HG02885 (cell line): ENCODE data around the gene NME9.
A peak's percentile ranks its signal among the peaks of the same experiment; 100 is the strongest.

Source experiments
- ATAC-seq: cut with Tn5 transposase; IDR thresholded peaks from one replicate; pipeline ENCODE4 v1.9.1; 2021; ENCODE audit warnings: mild to moderate bottlenecking; ENCODE audit not compliant: unreplicated experiment, poor library complexity

NME9 gene

DNA sequence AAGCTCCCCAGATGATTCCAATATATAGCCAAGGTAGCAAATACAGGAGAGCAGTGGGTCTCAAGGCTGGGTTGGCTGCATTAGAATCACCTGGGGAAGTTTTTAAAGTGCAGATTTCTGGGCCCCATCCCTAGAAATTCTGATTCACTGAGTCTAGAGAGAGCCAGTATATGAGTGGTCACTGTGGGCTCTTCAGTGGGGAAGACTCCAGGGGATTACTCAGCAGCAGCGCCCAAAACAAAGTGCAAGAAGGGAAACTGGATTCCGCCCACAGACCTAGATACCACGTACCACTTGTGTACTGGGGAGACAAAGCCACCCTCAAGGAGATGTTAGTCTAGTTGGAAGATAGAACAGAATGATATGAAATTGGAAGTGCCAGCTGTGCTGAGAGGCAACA is 40.0 kb downstream of the NME9 start:
- no peak for ATAC-seq

DNA sequence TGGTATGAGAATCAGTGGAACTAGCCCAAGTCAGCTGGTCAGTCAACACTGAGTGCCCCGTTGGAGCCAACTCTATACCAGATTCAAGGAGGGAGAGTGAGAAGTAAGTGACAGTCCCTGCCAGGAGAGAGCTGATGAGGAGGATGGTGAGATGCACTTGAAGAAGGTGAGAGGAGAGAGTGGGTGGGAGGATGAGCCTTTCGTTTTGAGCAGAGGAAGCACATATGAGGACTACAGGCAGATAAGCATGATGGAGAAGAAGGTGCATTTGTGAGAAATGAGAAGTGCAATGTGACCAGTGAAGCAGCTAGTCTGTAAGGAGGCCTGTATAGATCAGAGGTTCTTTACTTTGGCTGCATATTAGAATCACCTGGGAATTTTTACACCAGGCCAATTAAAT is 40.4 kb downstream of the NME9 start:
- ATAC-seq, result no peak

DNA sequence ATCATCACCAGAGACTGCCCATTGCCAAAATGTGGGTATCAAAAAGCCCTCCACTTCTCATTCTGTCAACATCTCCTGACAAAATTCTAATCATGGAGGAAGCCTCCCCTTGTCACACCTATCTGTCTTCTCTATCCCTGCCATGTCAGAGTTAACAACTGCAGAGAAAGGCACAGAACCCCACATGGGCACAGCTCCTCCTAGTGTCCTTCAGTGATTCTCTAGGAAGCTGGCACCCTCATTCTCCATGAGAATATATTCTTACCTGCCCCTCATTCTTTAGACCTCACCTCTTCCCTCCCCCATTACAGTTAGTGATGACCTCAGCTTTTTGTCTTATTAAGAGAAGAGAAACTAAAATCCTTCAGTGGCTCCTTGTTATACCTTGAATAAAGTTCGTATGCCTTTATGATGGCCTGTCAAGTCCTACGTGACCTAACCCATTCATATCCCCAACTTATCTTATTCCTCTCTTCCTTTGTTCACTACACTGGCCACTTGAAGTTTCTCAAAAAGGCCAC is 44.6 kb downstream of the NME9 start:
- no peak for ATAC-seq

DNA sequence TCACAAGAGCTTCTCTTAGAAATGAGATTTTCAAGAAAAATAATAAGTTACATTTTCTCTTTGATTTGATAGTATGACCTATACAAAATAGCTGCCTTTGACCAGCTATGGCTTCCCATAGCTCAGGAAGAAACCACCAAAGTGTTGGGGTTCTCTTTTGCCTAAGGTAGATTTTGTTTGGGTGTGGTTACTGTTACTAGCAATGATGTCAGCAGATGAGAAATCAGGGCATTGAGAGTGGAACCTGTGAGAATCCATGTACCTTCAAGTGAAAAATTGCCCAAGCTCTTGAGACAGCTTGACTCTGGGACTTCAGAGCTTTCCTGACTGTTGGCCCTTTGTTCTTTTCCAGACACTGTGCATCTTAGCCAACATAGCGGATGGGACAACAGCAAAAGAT is 45.6 kb downstream of the NME9 start:
- no peak for ATAC-seq

DNA sequence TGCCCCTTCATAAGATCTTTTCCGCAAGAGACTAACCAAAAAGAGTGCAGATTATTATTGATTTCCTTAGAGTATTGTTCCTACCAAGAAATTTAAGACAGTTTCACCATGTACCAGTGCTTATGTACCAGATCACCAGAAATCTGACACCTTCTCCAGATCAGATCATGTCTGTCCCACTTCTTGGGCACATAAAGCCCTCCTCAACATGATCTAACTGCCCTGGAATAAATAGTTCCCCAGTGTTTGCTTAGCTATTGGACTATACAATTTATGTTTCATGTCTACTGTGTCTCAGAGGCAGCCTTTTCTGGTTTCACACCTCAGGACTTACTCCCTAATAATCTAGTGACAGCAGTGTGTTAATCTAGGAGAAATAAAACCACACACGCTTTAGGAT is 46.8 kb downstream of the NME9 start:
- no peak for ATAC-seq

DNA sequence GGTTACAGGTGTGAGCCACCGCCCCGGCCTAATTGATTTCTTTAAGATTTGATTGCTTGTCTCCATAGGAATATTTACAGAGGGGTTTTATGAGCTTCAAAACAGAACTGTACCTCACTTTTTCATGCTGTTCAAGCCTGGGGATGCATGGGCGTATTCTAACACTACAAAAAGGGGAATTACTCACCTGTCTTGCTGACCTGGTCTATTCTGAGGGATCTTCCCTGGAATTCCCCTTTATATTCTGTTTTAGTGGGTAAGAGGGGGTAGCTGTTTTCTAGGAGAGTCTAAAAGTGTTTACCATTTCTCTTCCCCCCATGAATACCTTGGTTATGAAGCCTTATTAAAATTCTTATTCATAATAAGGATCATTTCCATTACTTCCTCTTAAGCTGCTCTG is 48.1 kb downstream of the NME9 start:
- ATAC-seq, result no peak

DNA sequence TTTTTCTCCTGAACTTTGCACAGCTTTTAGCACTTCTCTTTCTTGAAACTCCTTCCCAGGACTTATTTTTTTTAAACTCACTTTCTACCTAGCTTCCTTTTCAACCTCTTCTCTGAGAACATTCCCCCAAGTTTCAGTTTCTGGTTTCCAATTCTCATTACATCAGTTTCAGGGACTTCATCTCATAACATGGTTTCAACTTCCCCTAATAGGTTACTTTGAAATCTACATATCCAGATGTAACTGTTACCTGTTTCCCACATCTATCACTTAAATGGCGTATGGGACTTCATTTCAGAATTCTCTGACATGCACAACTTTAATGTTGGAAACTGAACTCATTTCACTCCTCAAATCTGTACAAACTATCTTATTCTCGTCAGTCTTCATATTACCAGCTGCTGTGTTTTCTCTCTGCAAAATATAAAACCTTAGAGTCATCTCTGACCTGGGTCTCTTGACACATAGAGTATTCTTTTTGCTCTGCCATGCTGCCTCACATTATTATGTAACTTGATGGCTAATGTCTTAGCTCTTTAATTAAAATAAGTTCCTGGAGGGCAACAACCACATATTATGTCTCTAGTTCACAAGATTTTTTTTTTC is 58.4 kb downstream of the NME9 start:
- ATAC-seq, result peak; percentile 64

DNA sequence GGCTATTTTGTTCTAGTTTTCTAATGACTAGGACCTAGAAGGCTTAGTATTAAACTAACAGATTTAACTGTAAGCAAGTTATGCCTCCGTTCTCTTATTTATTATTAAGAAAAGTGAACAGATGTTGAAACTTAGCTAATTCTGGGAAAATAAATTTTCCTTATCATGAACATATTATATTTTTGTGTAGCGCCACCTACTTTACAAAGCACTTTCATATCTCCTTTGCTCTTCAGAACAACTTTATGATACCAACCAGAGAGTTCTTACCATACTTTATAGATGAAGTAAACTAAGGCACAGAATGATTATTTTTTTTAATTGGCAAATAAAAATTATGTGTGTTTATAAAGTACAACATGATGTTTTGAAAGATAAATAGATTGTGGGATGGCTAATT is 59.4 kb downstream of the NME9 start:
- ATAC-seq, result no peak

DNA sequence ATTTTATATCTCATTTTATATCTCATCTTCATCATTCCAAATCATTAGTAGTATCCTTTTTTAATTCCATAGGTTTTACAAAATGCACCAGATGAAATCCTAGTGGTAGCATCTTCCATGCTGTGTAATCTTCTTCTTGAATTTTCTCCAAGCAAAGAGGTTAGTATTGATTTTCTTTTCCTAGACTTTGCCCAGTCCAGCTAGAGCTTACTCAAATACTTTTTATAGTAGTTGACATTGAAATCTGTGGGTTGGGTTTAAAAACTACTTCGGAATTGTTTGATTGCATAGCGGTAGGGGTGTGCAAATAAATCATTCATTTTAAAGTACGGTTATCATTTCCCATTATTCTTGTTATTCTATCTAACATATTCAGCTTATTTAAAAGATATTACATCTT is 62.6 kb downstream of the NME9 start:
- ATAC-seq, result no peak

DNA sequence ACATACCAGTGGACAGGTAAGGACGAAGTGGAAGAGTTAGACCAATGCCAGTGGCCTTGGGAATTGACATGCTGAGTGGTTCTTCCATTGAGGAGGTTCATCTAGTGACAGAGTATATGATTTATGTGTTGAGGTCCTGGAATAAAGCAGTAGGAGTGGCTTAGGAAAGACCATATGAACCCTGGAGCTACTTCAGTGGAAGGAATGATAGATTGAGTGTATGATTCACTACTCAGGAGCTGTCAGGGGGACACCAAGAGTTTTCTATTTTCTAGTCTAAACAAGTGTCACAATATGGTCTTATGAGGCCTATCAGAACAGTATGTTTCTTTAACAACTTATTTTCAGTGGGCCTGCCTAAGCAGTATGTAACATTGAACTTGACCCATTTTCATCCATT is 63.9 kb downstream of the NME9 start:
- ATAC-seq, result no peak

DNA sequence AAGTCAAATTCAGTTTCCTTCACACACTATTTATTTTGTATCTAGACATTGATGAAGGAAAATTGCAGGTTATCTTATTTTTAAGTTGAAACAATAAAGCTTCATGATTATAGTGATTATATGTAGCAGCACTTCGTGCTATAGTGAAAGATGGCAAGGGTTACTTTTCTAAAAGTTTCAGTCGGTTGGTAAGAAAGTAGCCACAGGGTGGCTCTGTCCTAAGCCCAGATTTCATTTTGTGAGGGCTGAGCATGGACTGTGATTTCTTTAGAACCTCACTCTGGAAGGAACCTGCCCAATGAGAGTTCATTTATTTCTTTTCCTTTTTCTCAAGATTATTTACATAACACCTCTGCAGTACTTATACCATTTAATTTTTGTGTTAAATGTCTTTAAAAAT is 66.5 kb downstream of the NME9 start:
- no peak for ATAC-seq

DNA sequence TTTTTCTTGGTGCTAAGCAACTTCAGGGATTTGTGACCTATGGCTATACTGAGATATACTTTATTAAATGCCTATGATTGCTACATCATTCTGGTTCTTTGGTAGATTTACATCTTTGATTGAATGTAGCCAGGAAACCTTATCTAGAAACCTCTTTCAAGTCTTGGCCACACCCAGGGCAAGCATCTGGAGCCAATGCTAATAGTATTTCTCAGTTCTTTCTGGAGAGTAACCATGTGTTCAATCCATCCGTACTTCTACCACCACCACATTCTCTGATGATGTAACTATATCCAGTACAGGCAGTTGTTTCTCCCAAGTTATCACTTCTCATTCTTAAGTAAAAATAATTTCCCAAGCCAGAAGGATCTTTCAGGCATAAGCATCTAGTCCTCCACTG is 69.0 kb downstream of the NME9 start:
- no peak for ATAC-seq

DNA sequence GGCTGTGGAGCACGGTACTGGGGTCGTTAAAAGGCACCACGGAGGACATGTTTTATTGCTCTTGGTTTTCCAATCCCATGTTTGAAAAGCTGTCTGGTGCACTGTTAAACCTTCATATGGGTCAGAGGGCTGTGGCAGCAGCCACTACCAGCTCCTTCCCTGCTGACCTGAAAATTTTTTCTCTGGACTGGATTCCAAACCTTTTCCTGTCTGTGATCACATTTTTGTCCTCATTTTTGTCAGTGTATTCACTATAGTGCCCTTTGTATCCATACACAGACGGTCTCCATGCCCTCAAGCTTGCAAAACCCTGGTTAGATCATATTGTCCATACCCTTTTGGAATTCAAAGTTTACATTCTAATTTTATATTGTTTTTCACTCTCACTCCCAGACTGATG is 70.5 kb downstream of the NME9 start:
- no peak for ATAC-seq

DNA sequence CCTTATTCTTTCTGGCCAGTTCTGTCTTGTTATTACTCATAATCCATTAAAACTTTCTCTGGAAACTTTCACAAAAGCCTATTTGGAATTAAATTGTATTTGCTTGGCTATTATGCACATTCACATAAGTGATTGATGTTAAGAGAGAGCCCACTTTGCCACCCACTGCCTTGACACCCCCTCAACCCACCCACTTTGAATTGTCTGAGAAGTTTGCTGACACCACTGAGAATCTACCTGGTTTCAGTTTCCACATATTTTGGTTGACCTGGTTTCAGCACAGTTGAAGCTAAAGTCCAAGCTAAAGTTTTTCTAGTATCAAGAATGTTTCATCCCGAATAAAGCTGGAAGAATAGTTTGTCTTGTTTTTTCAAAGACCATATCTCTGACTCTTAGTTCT is 71.7 kb downstream of the NME9 start:
- peak; percentile 60 for ATAC-seq

DNA sequence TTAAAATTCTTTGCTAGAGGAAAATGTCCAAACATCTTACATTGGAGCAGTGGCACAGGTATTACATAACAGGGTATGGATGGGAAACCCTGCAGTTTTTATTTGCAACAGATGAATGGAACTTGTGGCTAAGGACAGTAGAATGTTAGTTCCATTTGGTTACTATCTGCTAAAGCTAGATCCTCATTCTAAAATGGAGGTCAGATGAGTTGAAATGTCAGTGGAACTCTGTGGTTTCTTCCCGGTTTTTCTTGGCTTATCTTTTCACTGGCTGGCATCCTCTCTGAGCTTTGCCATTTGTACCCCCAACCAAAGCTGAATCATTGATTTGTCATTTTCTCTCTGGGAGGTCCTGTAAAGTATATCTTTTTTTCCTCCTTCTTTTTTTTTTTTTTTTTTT is 73.6 kb downstream of the NME9 start:
- no peak for ATAC-seq

DNA sequence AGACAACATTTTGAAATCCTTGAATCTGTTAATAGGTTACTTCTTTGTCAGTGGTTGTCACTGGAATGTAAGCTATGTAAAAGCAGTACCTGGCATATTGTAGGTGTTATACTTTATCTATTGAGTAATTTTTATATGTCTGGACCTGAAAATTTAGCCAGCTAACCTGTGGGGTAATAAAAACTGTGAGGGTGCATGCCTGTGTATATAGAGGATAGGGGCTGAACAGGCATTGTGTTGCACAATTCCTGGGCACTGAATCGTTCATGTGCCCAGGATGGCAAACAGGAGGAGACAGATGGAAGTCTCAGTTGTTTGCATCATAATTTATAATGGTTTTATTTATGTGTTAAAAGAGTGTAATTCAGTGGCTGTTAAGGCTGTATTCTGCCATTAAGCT is 75.4 kb downstream of the NME9 start:
- no peak for ATAC-seq

DNA sequence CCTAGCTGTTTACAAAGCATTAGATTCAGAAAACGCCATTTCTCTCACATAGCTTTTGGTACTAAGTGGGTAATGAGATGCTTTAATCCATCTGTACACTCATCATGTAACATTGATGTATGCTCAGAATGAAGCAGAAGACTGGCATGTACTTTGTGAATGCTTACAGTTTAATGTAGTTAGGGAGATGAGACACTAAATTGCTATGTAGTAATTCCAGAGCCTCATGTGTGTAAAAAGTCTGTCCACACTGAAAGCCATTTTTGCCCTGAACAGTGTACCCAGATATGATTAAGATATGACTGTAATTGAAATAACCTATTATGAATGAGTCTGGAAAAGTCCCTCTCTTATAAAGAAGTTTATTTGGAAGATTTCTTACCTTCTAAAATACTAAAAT is 76.0 kb downstream of the NME9 start:
- no peak for ATAC-seq
